A673 (cell line): ENCODE measurements around the gene BMP8B.
"Not testable (repeated sequence)": the region's sequence is repeated elsewhere in the genome, so short reads cannot be mapped to it uniquely, and the experiment has no call there.

Source experiments
- EZH2 ChIP-seq: fragments of 200-600 bp; sonication (generic); IDR thresholded peaks from 2 replicates; pipeline ENCODE4 v1.6.1; 2017; ENCODE audit warnings: borderline replicate concordance, low read depth, mild to moderate bottlenecking, mixed read lengths, antibody characterized with exemption, low read length; ENCODE audit not compliant: poor library complexity, severe bottlenecking
- TF ChIP-seq, protein P1 (sequence below): fragments of 300-800, 200-600 bp; sonication (generic); conservative IDR thresholded peaks from 2 replicates; pipeline ENCODE4 v1.5.1; 2017; ENCODE audit warnings: low read depth, mild to moderate bottlenecking, antibody characterized with exemption, low read length, moderate library complexity, mixed read lengths

DNA sequence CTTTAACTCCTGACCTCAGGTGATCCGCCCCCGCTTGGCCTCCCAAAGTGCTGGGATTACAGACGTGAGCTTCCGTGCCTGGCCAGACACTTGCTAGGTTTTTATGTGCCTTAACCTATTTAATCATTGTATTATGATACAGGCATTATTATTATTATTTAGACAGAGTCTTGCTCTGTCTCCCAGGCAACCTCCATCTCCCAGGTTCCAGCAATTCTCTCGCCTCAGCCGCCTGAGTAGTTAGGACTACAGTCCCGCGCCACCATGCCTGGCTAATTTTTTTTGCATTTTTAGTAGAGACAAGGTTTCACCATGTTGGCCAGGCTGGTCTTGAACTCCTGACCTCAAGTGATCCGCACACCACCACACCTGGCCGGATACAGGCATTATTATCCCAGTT is 6.0 kb downstream of the BMP8B start:
- TF ChIP-seq, protein P1, sequence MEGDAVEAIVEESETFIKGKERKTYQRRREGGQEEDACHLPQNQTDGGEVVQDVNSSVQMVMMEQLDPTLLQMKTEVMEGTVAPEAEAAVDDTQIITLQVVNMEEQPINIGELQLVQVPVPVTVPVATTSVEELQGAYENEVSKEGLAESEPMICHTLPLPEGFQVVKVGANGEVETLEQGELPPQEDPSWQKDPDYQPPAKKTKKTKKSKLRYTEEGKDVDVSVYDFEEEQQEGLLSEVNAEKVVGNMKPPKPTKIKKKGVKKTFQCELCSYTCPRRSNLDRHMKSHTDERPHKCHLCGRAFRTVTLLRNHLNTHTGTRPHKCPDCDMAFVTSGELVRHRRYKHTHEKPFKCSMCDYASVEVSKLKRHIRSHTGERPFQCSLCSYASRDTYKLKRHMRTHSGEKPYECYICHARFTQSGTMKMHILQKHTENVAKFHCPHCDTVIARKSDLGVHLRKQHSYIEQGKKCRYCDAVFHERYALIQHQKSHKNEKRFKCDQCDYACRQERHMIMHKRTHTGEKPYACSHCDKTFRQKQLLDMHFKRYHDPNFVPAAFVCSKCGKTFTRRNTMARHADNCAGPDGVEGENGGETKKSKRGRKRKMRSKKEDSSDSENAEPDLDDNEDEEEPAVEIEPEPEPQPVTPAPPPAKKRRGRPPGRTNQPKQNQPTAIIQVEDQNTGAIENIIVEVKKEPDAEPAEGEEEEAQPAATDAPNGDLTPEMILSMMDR = not testable (repeated sequence)
- TF ChIP-seq EZH2 = not testable (repeated sequence)
